ENCODE measurements around the gene IFT52. TPM values are rescaled to one million over a fixed set of nuclear protein-coding genes. Genes with fewer than 3 reads are reported as not detected.

The IFT52 gene
- total RNA-seq, 1 donor from 2014 or later: 47.0 TPM

DNA sequence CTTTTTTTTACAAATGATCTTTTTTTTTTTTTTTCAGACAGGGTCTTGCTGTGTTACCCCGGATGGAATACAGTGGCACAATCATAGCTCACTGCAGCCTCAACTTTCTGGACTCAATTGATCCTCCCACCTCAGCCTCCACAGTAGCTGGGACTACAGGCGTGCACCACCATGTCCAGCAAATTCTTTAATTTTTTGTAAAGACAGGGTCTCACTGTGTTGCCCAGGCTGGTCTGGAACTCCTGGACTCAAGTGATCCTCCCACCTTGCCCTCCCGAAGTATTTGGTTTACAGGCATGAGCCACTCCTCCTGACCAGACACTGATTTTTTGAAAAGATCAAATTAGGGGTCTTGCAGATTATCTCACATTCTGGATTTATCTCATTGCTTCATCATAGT lies 65.2 kb downstream of the IFT52 start:
- no peaks in the 10 kb centered on the region for H3K36me3 Mint-ChIP-seq
- no peak for DNase-seq (ENCODE audit: extremely low spot score, unreplicated experiment)
- H3K27ac Mint-ChIP-seq: peak overlapping the region; percentile 75
- H3K4me3 Mint-ChIP-seq: peak overlapping the region; percentile 80
- no peak for TF ChIP-seq CTCF (conservative IDR thresholded peaks at IDR 0.05)
- H3K27me3 Mint-ChIP-seq: no peaks in the 10 kb centered on the region
- H3K4me1 Mint-ChIP-seq (ENCODE audit: unreplicated experiment): no peaks in the 10 kb centered on the region
- no peaks in the 10 kb centered on the region for H3K9me3 Mint-ChIP-seq

GRCh38 chr20:43658069-43658722 lies 67.5 kb downstream of the IFT52 start:
- Mint-ChIP-seq H3K27ac (peak overlapping the region; percentile 90), H3K4me3 (peak overlapping the region; percentile 95), H3K4me1 (ENCODE audit: unreplicated experiment) (no peaks in the 10 kb centered on the region), H3K9me3 (no peaks in the 10 kb centered on the region), H3K27me3 (no peaks in the 10 kb centered on the region), H3K36me3 (no peaks in the 10 kb centered on the region)
- no peak for DNase-seq (ENCODE audit: extremely low spot score, unreplicated experiment)
- TF ChIP-seq CTCF (conservative IDR thresholded peaks at IDR 0.05): peak; percentile 46

DNA sequence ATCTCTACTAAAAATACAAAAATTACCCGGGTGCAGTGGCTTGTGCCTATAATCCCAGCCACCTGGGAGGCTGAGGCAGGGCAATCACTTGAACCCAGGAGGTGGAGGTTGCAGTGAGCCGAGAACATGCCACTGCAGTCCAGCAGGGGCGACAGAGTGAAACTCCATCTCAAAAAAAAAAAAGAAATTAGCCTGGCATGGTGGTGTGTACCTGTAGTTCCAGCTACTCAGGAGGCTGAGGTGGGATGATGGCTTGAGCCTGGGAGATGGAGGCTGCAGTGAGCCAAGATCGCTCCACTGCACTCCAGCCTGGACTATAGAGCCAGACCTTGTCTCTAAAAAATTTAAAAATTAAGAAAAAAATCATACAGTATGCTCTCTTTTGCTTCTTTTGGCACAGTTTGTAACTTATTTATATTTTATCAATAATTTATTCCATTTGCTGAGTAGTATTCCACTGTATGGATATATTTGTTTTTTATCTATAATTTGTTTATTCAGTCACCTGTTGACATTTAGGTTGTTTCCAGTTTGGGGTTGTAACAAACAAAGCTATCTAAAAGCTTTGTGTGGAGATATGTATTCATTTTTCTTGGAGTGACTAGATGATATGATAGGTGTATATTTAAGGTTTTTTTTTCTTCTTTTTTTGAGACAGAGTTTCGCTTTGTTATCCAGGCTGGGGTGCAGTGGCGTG lies 68.1 kb downstream of the IFT52 start:
- Mint-ChIP-seq H3K9me3 (no peaks in the 10 kb centered on the region), H3K27ac (no peak overlapping the region), H3K36me3 (no peaks in the 10 kb centered on the region), H3K4me3 (no peak overlapping the region), H3K27me3 (no peaks in the 10 kb centered on the region), H3K4me1 (ENCODE audit: unreplicated experiment) (no peaks in the 10 kb centered on the region)
- TF ChIP-seq CTCF (conservative IDR thresholded peaks at IDR 0.05): peak; percentile 46
- DNase-seq (ENCODE audit: extremely low spot score, unreplicated experiment): no peak

GRCh38 chr20:43662943-43663655 lies 72.4 kb downstream of the IFT52 start:
- TF ChIP-seq CTCF (conservative IDR thresholded peaks at IDR 0.05): no peak
- H3K27ac Mint-ChIP-seq: no peak overlapping the region
- peaks cover 8% of the 10 kb centered on the region for H3K27me3 Mint-ChIP-seq
- H3K4me3 Mint-ChIP-seq: no peak overlapping the region
- no peaks in the 10 kb centered on the region for H3K9me3 Mint-ChIP-seq
- no peak for DNase-seq (ENCODE audit: extremely low spot score, unreplicated experiment)
- H3K4me1 Mint-ChIP-seq (ENCODE audit: unreplicated experiment): no peaks in the 10 kb centered on the region
- no peaks in the 10 kb centered on the region for H3K36me3 Mint-ChIP-seq

DNA sequence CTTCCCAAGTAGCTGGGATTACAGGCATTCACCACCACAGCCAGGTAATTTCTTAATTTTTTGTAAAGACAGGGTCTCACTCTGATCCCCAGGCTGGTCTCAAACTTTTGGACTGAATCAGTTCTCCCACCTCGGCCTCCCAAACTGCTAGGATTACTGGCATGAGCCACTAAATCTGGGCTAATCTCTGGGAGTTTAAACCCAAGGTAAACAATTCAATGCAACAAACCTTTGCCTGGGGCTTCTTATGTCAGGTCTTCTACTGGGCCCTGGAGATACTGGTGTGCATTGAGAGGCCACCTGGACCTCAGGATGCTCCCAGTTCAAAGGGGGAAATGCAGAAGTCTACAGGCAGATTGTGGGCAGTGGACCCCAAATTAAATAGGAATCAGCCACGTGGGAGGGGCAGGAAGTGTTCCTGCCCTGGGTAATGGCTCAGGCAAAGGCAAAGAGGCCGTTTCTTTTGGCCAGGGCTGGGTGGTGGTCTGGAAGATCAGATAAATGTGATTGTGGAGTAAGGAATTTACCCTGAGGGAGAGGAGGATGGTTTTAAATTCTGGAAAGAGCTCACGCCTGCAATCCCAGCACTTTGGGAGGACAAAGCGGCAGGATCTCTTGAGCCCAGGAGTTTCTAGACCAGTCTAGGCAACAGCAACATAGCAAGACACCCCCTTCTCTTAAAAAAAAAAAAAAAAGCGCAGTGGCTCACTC lies 74.9 kb downstream of the IFT52 start:
- DNase-seq (ENCODE audit: extremely low spot score, unreplicated experiment): no peak
- Mint-ChIP-seq H3K27me3 (peaks cover 8% of the 10 kb centered on the region), H3K27ac (peak overlapping the region; percentile 60), H3K9me3 (no peaks in the 10 kb centered on the region), H3K4me1 (ENCODE audit: unreplicated experiment) (no peaks in the 10 kb centered on the region), H3K36me3 (no peaks in the 10 kb centered on the region), H3K4me3 (peak overlapping the region; percentile 73)
- no peak for TF ChIP-seq CTCF (conservative IDR thresholded peaks at IDR 0.05)
